Chondrocyte (in vitro differentiated cells): Measurements from ENCODE around the gene GRIK4. TPM values are rescaled to one million over a fixed set of nuclear protein-coding genes. Genes with fewer than 3 reads are reported as not detected.
"Not testable (repeated sequence)": the region's sequence is repeated elsewhere in the genome, so short reads cannot be mapped to it uniquely, and the experiment has no call there.

Experiments used
- DNase-seq: peaks from one replicate; pipeline ENCODE4 v3.0.0; 2021; ENCODE audit warnings: mixed read lengths, low spot score
- H3K27ac Mint-ChIP-seq: one replicate; pipeline ENCODE4 v1.8.0; 2021; ENCODE audit warnings: mild to moderate bottlenecking, moderate library complexity, mixed read lengths; ENCODE audit not compliant: unreplicated experiment
- H3K27me3 Mint-ChIP-seq: 2 replicates; pipeline ENCODE4 v1.8.0; 2021; ENCODE audit warnings: low read depth, mixed read lengths
- H3K36me3 Mint-ChIP-seq: 2 replicates; pipeline ENCODE4 v1.8.0; 2021; ENCODE audit warnings: low read depth, mixed read lengths
- H3K4me1 Mint-ChIP-seq: 2 replicates; pipeline ENCODE4 v1.8.0; 2021; ENCODE audit warnings: low read depth, mild to moderate bottlenecking, mixed read lengths
- H3K4me3 Mint-ChIP-seq: one replicate; pipeline ENCODE4 v1.8.0; 2021; ENCODE audit warnings: mild to moderate bottlenecking, moderate library complexity, mixed read lengths; ENCODE audit not compliant: unreplicated experiment
- H3K9me3 Mint-ChIP-seq: 2 replicates; pipeline ENCODE4 v1.8.0; 2021; ENCODE audit warnings: low read depth, mixed read lengths
- CTCF ChIP-seq: fragments of 200-600 bp; sonication (generic); IDR thresholded peaks from 2 replicates; pipeline ENCODE4 v1.5.0; 2021; ENCODE audit warnings: antibody characterized with exemption, mild to moderate bottlenecking, moderate library complexity
- total RNA-seq: library from RNA; stranded (reverse); gene quantifications from 3 replicates; pipeline ENCODE4 v1.2.1, GENCODE V29; 2021

The GRIK4 gene
- total RNA-seq, 1 donor from 2014 or later = 0.37 TPM

- Mint-ChIP-seq H3K4me3 (no peak overlapping the region), H3K9me3 (no peaks in the 10 kb centered on the region), H3K4me1 (peaks cover 7% of the 10 kb centered on the region), H3K27me3 (no peaks in the 10 kb centered on the region), H3K27ac (no peak overlapping the region), H3K36me3 (peaks cover under 1% of the 10 kb centered on the region)
- no peak for TF ChIP-seq CTCF
- no peak for DNase-seq
Measured at GRCh38 chr11:120499859-120500258, 11.7 kb upstream of the GRIK4 start.

DNA sequence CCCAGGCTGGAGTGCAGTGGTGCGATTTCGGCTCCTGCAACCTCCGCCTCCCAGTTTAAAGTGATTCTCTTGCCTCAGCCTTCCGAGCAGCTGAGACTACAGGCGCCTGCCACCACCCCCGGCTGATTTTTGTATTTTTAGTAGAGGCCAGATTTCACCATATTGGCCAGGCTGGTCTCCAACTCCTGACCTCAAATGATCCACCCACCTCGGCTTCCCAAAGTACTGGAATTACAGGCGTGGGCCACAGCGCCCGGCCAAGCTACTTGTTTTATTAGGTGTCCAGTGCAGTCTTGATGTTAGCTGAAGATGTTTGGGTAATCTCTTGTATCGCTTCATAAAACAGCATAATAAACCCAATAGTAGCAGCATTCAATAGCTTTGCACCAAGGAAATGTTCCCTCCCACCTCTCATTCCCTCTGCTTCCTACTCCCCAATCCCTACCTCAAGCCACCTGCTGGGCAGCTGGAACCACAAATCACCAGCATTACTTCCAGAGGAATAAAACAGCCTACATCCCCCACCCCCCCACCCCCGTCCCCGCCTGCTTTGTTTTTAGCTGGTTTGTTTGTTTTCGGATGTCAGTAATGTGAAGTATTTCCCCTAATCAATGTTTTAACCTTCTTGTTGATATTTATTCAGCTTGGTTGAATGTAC lies 11.0 kb upstream of the GRIK4 start:
- Mint-ChIP-seq H3K36me3 (no peaks in the 10 kb centered on the region), H3K4me1 (peaks cover 7% of the 10 kb centered on the region), H3K9me3 (no peaks in the 10 kb centered on the region), H3K27me3 (no peaks in the 10 kb centered on the region), H3K4me3 (no peak overlapping the region), H3K27ac (no peak overlapping the region)
- TF ChIP-seq CTCF = no peak
- no peak for DNase-seq

- Mint-ChIP-seq H3K4me1 (peaks cover 7% of the 10 kb centered on the region), H3K27ac (no peak overlapping the region), H3K4me3 (no peak overlapping the region), H3K9me3 (no peaks in the 10 kb centered on the region), H3K27me3 (peaks cover 6% of the 10 kb centered on the region), H3K36me3 (no peaks in the 10 kb centered on the region)
- no peak for TF ChIP-seq CTCF
- DNase-seq = no peak
Measured at GRCh38 chr11:120501440-120501839, 10.1 kb upstream of the GRIK4 start.

DNA sequence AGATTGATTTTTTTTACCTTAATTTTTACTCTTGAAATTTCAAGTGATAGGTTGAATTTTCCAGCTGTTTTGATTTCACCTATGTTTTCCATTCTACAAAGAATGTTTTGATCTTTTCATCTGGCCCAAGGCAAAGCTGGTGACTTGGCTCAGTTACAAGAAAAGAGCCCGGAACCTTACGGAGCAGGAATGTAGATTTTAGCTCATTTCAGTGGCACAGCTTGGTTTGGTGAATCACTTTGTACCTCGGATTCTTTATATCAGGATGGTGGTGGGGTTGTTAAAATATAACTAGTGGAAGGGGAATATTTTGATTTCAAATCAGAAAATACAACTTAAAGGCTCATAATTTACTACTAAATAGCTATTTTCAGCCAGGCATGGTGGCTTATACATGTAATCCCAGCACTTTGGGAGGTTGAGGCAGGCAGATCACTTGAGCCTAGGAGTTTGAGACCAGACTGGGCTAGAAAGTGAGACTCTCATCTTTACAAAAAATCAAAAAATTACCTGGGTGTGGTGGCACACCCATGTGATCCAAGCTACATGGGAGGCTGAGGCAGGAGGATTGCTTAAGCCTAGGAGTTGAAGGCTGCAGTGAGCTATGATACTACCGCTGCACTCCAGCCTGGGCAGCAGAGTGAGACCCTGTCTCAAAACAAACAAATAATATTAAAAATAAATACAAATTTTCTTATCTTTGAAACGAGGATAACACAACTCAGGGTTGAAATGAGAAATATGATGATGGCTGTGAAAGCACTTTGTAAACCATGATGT lies 9.4 kb upstream of the GRIK4 start:
- no peak for TF ChIP-seq CTCF
- H3K36me3 Mint-ChIP-seq = no peaks in the 10 kb centered on the region
- H3K4me1 Mint-ChIP-seq = peaks cover 7% of the 10 kb centered on the region
- H3K4me3 Mint-ChIP-seq = no peak overlapping the region
- no peaks in the 10 kb centered on the region for H3K9me3 Mint-ChIP-seq
- H3K27me3 Mint-ChIP-seq = peaks cover 14% of the 10 kb centered on the region
- H3K27ac Mint-ChIP-seq = no peak overlapping the region
- no peak for DNase-seq

DNA sequence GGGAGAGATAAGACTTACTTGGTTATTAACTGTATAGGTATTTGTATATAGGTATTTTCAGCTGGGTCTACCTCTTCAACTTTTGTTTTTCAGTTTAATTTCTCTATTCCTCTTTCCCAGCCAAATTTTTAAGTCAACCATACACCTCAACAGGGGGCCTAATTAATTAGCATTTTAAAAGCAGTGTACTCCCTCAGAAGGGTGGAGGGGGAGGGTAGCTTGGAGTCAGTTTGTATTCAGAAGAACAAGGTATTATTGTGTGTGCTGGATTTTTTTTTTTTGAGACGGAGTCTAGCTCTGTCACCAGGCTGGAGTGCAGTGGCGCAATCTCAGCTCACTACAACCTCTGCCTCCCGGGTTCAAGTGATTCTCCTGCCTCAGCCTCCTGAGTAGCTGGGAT lies 8.0 kb upstream of the GRIK4 start:
- not testable (repeated sequence) for H3K27ac Mint-ChIP-seq, H3K9me3 Mint-ChIP-seq, H3K36me3 Mint-ChIP-seq, DNase-seq, H3K4me3 Mint-ChIP-seq, H3K4me1 Mint-ChIP-seq
- H3K27me3 Mint-ChIP-seq = peaks cover 17% of the 10 kb centered on the region
